D341Med (cell line): ENCODE data around the gene GPC5.
"Not testable (repeated sequence)": the region's sequence is repeated elsewhere in the genome, so short reads cannot be mapped to it uniquely, and the experiment has no call there.

Source experiments
- DNase-seq: peaks from one replicate; pipeline ENCODE4 v3.0.0; 2012; ENCODE audit warnings: low spot score

Gene GPC5

DNA sequence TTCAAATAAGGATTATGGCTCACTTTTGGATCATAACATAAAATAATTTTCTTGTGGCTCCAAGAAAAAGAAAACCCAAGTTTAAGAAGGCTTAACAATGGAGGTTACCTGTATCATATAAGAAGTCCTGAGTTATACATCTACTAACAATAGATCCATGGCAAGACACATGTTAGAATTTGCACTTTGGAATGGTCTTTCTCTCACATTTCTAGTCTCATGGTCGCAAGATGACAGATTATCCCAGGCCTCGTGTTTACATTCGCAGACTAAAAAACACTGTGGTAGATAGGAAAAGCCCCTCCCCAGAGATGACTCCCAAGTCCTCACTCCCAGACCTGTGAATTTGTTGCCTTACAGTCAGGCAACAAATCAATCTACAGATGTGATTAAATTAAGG is 1082.0 kb downstream of the GPC5 start:
- no peak for DNase-seq

DNA sequence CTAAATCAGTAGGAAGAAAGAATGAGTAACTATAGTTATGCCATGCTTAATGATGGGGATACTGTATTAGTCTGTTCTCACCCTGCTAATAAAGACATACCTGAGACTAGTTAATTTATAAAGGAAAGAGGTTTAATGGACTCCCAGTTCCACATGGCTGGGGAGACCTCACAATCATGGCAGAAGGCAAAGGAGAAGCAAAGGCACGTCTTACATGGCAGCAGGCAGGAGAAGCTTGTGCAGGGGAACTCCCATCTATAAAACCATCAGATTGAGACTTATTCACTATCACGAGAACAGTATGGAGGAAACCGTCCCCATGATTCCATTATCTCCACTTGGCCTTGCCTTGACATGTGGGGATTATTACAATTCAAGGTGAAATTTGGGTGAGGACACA is 1084.4 kb downstream of the GPC5 start:
- DNase-seq, result not testable (repeated sequence)

DNA sequence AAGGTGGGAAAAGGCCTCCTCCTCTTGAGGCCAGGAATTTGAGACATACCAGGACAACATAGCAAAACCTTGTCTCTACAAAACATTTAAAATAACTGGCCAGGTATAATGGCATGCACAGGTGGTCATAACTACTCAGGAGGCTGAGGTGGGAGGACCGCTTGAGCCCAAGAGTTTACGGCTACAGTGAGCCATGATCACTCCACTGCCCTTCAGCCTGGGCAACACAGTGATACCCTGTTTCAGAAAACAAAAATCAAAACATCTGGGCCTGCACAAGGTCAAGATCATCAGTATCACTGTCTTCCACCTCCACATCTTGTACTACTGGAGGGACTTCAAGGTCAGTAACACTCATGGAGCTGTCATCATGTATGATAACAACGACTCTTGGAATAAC is 1085.5 kb downstream of the GPC5 start:
- no peak for DNase-seq

DNA sequence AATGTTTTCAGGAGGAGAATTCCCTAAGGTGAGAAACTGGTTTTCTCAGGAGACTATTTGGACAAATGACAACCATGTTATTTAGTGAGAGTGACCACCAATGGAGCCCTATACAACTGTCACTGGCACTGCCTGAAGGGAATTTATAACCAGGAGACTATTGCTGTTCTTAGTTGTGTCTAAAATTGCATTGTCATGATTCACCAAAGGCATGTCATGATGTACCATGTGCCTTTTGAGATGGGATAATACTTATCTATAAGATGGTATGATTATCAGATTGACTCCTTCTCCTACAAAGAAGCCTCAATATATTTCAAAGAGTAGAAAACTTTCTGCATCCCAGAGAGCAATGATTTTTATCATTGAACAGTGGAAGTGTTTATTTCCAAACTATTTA is 1088.8 kb downstream of the GPC5 start:
- DNase-seq, result no peak

DNA sequence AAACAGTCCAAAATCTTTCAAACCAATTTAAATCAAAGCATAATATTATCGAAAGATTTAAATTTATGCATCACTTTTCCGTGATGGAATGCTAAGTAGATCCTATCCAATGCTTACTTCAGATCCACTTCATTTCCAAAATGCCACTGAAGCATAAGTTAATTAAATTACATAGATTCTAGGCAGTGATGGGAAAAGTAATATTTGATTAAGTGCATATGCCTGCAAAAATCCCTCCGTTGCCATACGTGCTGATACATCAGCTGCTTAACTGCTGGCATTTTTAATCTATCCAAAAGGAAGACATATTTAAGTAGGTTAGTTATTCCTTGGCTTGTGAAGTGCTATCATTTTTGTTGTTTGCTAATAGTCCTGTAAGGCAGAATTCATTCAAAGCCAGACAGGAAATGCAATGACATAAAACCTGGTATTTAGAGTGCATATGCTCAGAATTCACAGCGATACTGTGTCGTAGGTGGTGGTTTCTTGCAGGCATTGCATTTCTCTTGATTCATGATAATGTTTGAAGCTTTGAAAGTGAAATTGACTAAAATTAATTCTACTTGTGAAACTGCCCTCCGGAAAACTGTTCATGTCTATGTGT is 1089.9 kb downstream of the GPC5 start:
- no peak for DNase-seq

DNA sequence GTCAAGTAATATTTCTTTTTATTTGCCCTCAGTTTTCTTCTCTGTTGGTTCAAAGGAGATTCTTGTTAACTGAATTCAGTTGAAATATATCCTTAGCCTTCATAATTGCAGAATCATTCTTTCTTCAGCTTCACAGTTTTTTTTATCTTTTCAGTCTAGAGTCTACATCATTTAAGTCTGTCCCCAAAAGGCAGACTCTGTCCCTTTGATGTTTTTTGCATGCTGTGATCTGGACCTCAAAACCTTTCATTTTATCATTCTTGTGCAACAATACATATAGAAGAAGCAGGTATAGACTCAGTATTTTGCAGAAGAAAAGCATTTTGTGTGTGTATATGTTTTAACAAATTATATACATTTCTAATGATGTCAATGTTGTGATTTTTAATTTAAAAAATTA is 1093.4 kb downstream of the GPC5 start:
- no peak for DNase-seq

DNA sequence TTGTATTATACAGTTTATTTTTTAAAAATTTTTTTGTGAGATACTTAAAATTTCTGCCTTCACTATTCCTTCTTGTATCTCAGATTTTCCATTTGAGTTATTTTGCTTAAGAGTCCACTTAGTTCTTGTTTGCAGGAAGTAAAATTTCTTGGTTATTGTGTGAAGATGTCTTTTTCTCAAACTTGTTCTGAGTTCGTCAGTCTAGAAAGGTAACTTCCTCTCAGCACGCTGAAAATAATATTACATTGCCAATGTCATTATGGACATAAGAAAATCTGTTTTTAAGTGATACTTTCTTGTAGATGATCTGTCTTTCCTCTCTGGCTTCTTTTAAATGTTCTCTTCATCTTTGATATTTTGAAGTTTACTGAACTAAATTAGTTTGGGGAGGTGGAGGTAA is 1096.5 kb downstream of the GPC5 start:
- DNase-seq, result no peak

DNA sequence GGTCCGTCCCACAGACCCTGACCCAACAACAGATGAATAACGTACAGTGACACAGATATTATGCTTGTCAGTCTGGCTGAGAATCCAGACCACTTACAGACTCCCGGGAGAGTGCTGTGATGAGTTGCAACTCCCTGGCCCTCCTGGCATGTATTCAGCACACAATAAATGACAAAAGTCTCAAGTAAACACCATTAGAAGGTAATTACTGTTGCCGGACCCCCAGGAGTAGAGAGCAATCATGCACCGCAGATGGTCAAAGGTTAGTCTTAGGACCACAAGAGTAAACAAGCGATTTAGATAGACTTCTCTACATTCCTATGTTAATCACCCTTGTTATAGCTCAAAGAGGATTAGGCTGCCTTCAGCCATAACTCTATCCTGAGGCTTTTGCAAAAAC is 1101.8 kb downstream of the GPC5 start:
- no peak for DNase-seq

DNA sequence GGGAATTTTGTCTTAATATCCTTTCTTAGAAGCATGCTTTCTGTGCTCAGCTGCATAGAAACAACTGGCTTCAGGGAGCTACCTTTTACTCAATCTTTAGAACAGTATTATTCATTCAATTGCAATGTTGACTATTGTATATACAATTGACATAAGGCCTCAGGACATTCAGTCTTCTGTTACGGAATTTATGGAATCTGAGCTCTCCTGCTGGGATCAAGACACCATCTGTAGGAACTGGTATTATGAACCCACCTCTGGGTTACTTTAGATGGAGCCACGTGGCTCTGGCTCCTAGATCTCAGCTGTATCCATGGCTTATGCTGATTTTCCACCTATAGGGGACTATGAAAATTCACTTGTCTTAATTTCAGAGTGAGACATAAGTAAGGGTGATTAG is 1112.0 kb downstream of the GPC5 start:
- no peak for DNase-seq

DNA sequence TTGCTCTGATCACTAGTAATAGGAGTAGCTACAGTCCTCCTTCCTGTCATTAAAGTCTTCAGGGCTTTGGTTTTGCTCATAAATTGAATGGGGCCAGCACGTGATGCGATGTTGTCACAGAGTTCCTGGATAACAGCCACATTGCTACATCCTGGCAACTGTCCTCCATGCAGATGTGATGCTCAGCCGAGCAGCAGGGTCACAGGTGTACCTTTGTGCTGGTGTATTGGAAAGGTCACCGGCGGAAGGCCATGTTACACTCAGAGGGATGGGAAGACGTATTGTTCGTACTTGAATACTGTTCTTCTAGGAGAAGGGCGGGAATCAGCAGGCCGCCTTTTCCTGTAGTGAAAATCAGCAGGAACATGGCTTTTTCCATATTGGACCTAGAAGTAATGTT is 1114.4 kb downstream of the GPC5 start:
- DNase-seq, result no peak

DNA sequence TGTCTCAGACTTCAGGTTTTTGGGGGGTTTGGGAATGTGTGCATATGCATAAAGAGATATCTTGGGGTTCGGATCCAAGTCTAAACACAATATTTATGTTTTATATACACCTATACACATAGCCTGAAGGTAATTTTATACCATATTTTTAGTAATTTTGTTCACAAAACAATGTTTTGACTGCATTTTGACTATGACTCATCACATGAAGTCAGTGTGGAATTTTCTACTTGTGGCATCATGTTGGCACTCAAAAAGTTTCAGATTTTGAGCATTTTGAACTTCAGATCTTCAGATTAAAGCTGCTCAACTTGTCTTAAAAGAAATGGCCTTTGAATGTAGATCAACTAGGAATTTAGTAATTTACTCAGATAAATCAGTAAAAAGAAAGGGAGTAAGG is 1115.3 kb downstream of the GPC5 start:
- DNase-seq, result no peak

DNA sequence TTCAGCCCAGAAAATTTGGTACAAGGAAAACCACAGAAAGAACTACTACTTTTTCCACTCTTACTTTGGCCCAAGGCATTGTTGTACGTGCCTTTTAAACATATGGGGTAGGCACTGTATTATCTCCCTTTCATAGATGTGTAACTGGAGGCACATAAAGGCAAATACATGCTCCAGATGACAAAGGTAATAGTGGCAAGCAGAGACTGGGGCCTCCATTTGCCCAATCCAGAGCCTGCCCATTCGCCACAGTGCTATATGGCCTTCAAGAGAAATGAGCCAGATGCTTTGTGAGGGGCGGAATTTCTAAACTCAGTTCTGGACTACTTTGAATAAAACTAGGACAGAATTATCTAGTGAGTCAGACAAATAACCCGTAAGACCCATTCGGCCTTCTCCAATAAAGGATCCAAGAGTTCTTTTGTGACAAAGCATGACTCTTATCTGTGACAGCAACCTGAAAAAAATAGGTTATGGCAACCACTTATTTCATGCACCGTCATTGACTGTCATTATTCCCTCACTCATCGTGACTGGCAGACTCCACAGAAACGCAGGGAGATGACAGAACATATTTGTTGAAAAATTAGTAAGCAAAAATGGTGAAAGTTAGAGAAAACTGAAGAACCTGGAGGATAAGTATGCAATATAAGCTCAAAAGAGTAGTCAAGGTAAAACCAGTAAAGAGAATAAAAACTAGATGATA is 1116.2 kb downstream of the GPC5 start:
- no peak for DNase-seq

DNA sequence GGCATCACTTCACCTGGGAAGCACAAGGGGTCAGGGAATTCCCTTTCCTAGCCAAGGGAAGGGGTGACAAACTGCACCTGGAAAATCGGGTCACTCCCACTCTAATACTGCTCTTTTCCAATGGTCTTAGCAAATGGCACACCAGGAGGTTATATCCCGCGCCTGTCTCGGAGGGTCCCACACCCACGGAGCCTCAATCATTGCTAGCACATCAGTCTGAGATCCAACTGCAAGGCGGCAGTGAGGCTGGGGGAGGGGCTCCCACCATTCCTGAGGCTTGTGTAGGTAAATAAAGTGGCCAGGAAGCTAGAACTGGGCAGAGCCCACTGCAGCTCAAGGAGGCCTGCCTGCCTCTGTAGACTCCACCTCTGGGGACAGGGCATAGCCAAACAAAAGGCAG is 1118.5 kb downstream of the GPC5 start:
- DNase-seq, result not testable (repeated sequence)

DNA sequence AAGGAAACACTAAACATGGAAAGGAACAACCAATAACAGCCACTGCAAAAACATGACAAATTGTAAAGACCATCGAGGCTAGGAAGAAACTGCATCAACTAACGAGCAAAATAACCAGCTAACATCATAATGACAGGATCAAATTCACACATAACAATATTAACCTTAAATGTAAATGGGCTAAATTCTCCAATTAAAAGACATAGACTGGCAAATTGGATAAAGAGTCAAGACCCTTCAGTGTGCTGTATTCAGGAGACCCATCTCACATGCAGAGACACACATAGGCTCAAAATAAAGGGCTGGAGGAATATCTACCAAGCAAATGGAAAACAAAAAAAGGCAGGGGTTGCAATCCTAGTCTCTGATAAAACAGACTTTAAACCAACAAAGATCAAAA is 1120.2 kb downstream of the GPC5 start:
- DNase-seq, result not testable (repeated sequence)

DNA sequence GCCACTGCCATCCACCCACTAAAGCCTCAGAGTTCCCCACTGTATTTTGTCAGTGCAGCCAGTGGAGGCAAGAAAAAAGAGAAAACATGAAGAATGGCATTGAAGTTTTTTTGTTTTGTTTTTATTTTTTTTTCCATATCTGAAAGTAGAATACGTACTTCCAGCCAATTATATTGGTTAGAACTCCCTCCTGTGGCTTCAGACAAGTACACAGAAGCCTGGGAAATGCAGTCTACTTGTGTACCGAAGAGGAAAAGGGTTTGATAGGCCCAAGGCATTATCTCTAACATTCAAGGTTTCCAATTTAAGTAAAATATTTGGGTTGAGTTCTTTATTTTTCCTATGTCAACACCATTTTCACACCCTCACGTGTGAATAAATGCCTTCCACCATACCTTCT is 1131.9 kb downstream of the GPC5 start:
- DNase-seq, result no peak

DNA sequence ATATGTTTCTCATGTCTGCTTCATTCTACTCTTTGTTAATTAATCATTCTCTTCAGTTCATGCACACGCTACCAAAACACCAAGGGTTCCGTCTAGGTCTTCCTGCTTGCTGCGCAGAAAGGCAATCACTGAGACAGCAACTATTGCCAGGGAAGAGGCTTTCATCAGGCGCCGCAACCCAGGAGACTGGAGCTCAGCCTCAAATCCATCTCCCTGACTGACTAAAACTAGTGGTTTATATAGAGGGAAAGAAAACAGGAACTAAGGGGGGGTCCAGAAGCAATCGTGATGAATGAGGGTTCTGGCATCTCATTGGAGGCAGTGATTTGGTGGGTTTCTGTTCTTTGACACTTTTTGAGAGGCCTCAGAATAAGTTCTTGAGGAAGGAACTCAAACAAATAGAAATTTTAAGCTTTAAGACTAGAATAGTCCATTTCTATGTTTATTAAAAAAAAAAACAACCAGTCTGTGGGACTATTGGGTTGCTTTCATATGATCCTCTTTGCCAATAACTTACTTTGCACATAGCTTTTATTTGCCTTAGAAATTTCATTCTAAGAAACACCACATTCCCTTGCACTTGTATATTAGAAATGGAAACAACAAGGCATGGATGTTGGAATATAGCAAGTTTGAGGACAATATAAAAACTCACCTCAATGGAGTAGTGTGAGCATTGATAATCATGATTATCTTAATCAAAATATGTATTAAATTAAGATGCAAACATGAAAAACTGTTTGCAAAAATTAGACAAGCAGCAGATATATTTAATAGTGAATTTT is 1137.0 kb downstream of the GPC5 start:
- DNase-seq, result no peak

DNA sequence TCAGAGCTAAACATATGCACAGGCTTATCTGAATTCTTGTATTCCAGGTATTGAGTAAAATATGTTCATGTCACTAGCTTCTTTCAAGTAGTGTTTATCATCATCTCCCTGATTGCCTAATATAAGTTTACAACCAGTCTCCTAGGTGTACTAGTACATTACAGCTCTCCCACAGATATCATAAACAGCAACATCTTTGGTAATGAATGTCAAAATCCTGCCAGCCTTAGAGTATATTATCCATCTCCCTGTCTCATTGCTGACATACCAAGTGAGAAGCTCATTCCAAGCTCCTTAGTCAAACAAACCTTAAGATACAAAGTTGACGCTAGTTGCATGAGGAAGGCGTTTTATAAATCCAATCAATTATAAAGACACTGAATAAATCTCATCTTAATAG is 1139.0 kb downstream of the GPC5 start:
- DNase-seq, result no peak

DNA sequence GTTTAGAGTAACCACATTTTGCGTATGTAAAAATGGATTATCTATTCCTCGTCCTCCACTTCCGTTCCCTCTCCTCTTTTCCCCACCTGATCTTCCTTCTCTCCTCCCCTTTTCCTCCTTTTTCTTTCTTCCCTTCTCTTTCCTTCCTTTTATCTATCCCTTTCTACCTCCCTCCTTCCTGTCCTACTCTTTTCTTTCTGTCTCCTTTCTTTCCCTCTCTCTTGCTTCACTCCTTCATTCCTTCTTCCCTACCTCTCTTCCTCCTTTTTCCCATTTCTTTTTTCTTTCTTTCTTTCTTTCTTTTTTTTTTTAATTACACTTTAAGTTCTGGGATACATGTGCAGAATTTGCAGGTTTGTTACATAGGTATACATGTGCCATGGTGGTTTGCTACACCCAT is 1139.7 kb downstream of the GPC5 start:
- no peak for DNase-seq

DNA sequence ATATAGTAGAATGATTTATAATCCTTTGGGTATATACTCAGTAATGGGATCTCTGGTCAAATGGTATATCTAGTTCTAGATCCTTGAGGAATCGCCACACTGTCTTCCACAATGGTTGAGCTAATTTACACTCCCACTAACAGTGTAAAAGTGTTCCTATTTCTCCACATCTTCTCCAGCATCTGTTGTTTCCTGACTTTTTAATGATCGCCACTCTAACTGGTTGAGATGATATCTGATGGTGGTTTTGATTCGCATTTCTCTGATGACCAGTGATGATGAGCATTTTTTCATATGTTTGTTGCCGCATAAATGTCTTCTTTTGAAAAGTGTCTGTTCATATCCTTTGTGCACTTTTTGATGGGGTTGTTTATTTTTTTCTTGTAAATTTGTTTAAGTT is 1140.7 kb downstream of the GPC5 start:
- DNase-seq, result not testable (repeated sequence)

DNA sequence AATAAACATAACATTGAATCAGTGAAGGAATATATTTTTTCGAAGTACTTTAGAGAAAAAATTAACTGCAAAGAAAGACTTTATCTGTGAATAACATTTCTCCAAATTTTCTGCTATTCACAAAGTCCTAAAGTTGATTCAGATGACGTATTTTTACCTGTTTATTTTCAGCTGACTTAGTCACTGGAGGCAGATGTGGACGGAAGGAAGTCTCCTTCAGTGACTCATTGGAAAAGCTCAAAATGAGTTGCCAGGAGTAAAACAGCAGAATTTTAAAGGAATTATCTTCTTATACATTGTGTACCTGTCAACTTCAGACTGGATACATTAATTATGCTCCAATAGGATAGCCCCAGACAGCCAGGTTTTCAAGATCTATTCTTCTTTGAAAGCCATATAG is 1148.8 kb downstream of the GPC5 start:
- DNase-seq, result no peak

DNA sequence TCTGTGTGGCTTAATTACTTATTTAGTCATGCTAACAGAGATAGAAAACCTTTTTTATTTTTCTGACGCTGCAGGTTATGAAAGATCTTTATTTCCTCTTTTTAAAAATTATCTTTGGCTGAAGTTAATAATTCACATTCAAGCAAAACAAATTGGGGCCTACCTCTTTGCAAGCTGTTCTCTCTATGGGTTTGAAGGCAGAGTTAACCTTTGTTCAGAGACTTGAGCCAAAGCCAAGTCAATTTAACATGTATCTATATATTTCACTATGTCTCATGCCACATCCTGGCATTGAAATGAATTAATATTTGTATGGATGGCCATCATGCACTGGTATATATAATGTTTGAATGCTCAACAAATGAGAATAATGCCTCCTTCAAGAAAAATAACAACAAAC is 1150.9 kb downstream of the GPC5 start:
- DNase-seq, result no peak

DNA sequence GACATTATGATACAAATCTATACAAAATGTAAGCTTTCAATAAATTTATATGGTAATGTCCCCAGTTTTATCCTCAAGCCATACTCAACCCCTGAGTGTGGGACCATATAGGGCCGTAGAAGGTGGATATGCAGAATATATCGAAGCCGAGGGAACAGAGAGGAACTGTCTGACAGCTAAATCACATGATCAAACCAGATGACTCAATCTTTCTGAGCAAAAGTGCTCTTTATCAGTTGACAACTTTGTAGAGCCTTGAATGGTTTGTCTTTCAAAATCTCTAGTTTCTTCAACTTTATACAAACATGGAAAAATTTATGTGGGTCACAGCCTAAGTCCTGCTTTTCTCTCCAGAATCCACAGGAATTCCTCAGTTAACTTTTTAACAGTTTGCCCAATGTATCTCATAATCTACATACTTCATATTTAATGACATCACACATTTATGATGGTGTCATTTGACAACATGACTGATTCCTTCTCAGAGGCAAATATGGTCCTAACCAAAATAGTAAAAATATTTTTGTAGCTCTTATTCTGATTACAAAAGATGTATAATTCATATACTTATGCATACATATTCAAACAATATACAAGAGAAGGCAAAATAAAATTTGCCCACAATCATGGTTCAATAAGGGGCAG is 1155.2 kb downstream of the GPC5 start:
- no peak for DNase-seq

DNA sequence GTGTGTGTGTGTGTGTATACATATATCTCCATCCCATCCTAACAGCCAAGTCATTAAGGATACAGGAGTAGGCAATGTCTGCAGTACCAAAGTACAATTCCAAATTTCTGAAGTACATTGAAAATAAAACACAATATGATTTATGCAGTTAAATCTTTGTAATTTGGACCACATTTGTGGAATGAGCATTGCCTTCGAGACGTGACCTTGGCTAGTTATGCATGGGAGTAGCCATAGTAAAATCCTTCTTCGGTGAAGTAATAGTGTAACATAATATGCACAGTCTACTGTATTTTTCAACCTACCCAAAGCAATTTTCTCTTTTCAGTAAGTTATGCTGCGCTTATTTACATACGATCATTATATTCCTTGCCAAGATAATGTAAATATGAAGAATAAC is 1162.5 kb downstream of the GPC5 start:
- DNase-seq, result no peak
